GM23338 (cell line): Measurements from ENCODE around the gene CRYAA. TPM values are rescaled to one million over a fixed set of nuclear protein-coding genes. Genes with fewer than 3 reads are reported as not detected.
A peak's percentile ranks its signal among the peaks of the same experiment; 100 is the strongest.

Experiments
- ATAC-seq: fragments of 200-7000 bp; cut with Tn5 transposase; 3 replicates; pipeline ENCODE4 v1.9.1; 2020
- DNase-seq: peaks from one replicate; pipeline ENCODE4 v3.0.0-alpha.2; 2015; ENCODE audit warnings: low spot score
- H2AFZ ChIP-seq: fragments of 200-600 bp; sonication (generic); 2 replicates; pipeline ENCODE4 v1.8.0; 2016; ENCODE audit warnings: antibody characterized with exemption, mild to moderate bottlenecking, moderate library complexity
- H3F3A ChIP-seq: fragments of 200-600 bp; sonication (generic); replicated peaks from 2 replicates; pipeline ENCODE4 v1.8.0; 2017; ENCODE audit warnings: antibody characterized with exemption, mixed run types, low read depth
- H3K27ac ChIP-seq: fragments of 200-600 bp; sonication (generic); 2 replicates; pipeline ENCODE4 v1.6.1; 2016; ENCODE audit warnings: low read depth
- H3K27me3 ChIP-seq: fragments of 200-600 bp; sonication (generic); 2 replicates; pipeline ENCODE4 v1.8.0; 2016; ENCODE audit warnings: mild to moderate bottlenecking, mixed run types, moderate library complexity; ENCODE audit not compliant: insufficient read depth
- H3K36me3 ChIP-seq: fragments of 200-600 bp; sonication (generic); 2 replicates; pipeline ENCODE4 v1.8.0; 2016; ENCODE audit warnings: mild to moderate bottlenecking; ENCODE audit not compliant: insufficient read depth
- H3K4me1 ChIP-seq: fragments of 200-600 bp; sonication (generic); 2 replicates; pipeline ENCODE4 v1.8.0; 2016; ENCODE audit warnings: mild to moderate bottlenecking, moderate library complexity; ENCODE audit not compliant: insufficient read depth
- H3K4me2 ChIP-seq: fragments of 200-600 bp; sonication (generic); 2 replicates; pipeline ENCODE4 v1.7.1; 2017; ENCODE audit warnings: mixed run types
- H3K4me3 ChIP-seq: fragments of 200-600 bp; sonication (generic); 2 replicates; pipeline ENCODE4 v1.6.1; 2016; ENCODE audit warnings: mixed run types
- H3K79me2 ChIP-seq: fragments of 200-600 bp; sonication (generic); replicated peaks from 2 replicates; pipeline ENCODE4 v1.8.0; 2017; ENCODE audit warnings: mild to moderate bottlenecking; ENCODE audit not compliant: insufficient read depth
- H3K9me2 ChIP-seq: fragments of 200-600 bp; sonication (generic); 2 replicates; pipeline ENCODE4 v1.8.0; 2017; ENCODE audit not compliant: insufficient read depth
- H4K20me1 ChIP-seq: fragments of 200-600 bp; sonication (generic); replicated peaks from 2 replicates; pipeline ENCODE4 v1.8.0; 2017; ENCODE audit warnings: mild to moderate bottlenecking; ENCODE audit not compliant: insufficient read depth
- H3K27ac Mint-ChIP-seq: 2 replicates; pipeline ENCODE4 v1.8.0; 2020; ENCODE audit warnings: inconsistent platforms, mild to moderate bottlenecking, moderate library complexity, mixed read lengths
- H3K27me3 Mint-ChIP-seq: 3 replicates; pipeline ENCODE4 v1.8.0; 2022; ENCODE audit warnings: low read depth, mild to moderate bottlenecking, moderate library complexity, mixed read lengths, inconsistent platforms; ENCODE audit not compliant: insufficient read depth, poor library complexity
- H3K36me3 Mint-ChIP-seq: 3 replicates; pipeline ENCODE4 v1.8.0; 2021; ENCODE audit warnings: low read depth, mild to moderate bottlenecking, inconsistent platforms, moderate library complexity, mixed read lengths
- H3K4me1 Mint-ChIP-seq: 3 replicates; pipeline ENCODE4 v1.8.0; 2020; ENCODE audit warnings: mild to moderate bottlenecking, inconsistent platforms, mixed read lengths
- H3K4me3 Mint-ChIP-seq: 3 replicates; pipeline ENCODE4 v1.8.0; 2021; ENCODE audit warnings: moderate library complexity, mild to moderate bottlenecking, inconsistent platforms, mixed read lengths
- H3K9me3 Mint-ChIP-seq: 3 replicates; pipeline ENCODE4 v1.8.0; 2020; ENCODE audit warnings: moderate library complexity, mild to moderate bottlenecking, inconsistent platforms, mixed read lengths
- CREB1 ChIP-seq: fragments of 250-450 bp; sonication (Bioruptor Pico); IDR thresholded peaks from 2 replicates; pipeline ENCODE4 v1.5.0; 2020; ENCODE audit warnings: low read depth, mild to moderate bottlenecking, moderate library complexity
- EZH2 ChIP-seq: fragments of 200-600 bp; sonication (generic); IDR thresholded peaks from one replicate; pipeline ENCODE4 v1.8.0; 2017; ENCODE audit warnings: antibody characterized with exemption, mild to moderate bottlenecking, low read depth; ENCODE audit not compliant: unreplicated experiment
- NANOG ChIP-seq: IDR thresholded peaks from 2 replicates; pipeline ENCODE4 v1.6.1; 2016; ENCODE audit warnings: antibody characterized with exemption, borderline replicate concordance
- POLR2AphosphoS5 ChIP-seq: IDR thresholded peaks from 2 replicates; pipeline ENCODE4 v1.6.1; 2016; ENCODE audit warnings: antibody characterized with exemption, low read depth
- REST ChIP-seq: IDR thresholded peaks from one replicate; pipeline ENCODE4 v1.6.1; 2018; ENCODE audit warnings: antibody characterized with exemption; ENCODE audit not compliant: unreplicated experiment
- STAT1 ChIP-seq: IDR thresholded peaks from one replicate; pipeline ENCODE4 v1.6.1; 2016; ENCODE audit warnings: antibody characterized with exemption; ENCODE audit not compliant: unreplicated experiment
- ZNF331 ChIP-seq: fragments of 250-450 bp; sonication (Bioruptor Pico); IDR thresholded peaks from 2 replicates; pipeline ENCODE4 v1.5.0; 2020; ENCODE audit warnings: low read depth, mild to moderate bottlenecking, moderate library complexity
- ZNF462 ChIP-seq: fragments of 250-450 bp; sonication (Bioruptor Pico); IDR thresholded peaks from 2 replicates; pipeline ENCODE4 v1.5.0; 2020; ENCODE audit warnings: mild to moderate bottlenecking, moderate library complexity
- polyA plus RNA-seq: library from polyadenylated mRNA; unstranded; fragments of >200 nt; fragmentation: Nextera tagmentation; extraction: Ambion mirVana; gene quantifications from 2 replicates; pipeline ENCODE4 v1.2.1, GENCODE V29; 2016
- total RNA-seq: library from RNA; depleted of rRNA; stranded (reverse); fragments of >200 nt; shearing (Covaris generic); gene quantifications from 2 replicates; pipeline ENCODE4 v1.2.3, GENCODE V29; 2014
- TF ChIP-seq, protein P1 (sequence below), 2 experiments: fragments of 200-600 bp in 1 of 2; sonication (generic) in 1 of 2; conservative IDR thresholded peaks; 2 replicates each; pipeline versions ENCODE4 v1.5.1 to v1.6.1; 2016 to 2017; ENCODE audit warnings: antibody characterized with exemption in 2 of 2, low read depth in 2 of 2, mild to moderate bottlenecking in 2 of 2, moderate library complexity in 1 of 2

Gene CRYAA
- total and polyA plus RNA-seq, 2 experiments from 2014 or later = not detected

GRCh38 chr21:43211072-43211759, 42.4 kb downstream of the CRYAA start:
- Histone ChIP-seq H3F3A (no peaks in the 10 kb centered on the region), H3K4me2 (no peak overlapping the region), H3K4me1 (no peaks in the 10 kb centered on the region), H3K27me3 (no peaks in the 10 kb centered on the region), H3K36me3 (no peaks in the 10 kb centered on the region), H3K79me2 (no peaks in the 10 kb centered on the region), H3K9me2 (no peaks in the 10 kb centered on the region), H3K27ac (no peak overlapping the region), H3K4me3 (no peak overlapping the region), H4K20me1 (no peaks in the 10 kb centered on the region), H2AFZ (no peak overlapping the region)
- DNase-seq (peak; percentile 63), ATAC-seq (peak; percentile 93)
- Mint-ChIP-seq H3K36me3 (peaks cover 4% of the 10 kb centered on the region; the same call in 1 of the 3 replicates), H3K27me3 (no peaks in the 10 kb centered on the region), H3K4me3 (no peak overlapping the region), H3K9me3 (peaks cover 8% of the 10 kb centered on the region; the same call in 2 of the 3 replicates), H3K4me1 (peaks cover 7% of the 10 kb centered on the region), H3K27ac (no peak overlapping the region)
- TF ChIP-seq EZH2 = no peak
- TF ChIP-seq, protein P1, sequence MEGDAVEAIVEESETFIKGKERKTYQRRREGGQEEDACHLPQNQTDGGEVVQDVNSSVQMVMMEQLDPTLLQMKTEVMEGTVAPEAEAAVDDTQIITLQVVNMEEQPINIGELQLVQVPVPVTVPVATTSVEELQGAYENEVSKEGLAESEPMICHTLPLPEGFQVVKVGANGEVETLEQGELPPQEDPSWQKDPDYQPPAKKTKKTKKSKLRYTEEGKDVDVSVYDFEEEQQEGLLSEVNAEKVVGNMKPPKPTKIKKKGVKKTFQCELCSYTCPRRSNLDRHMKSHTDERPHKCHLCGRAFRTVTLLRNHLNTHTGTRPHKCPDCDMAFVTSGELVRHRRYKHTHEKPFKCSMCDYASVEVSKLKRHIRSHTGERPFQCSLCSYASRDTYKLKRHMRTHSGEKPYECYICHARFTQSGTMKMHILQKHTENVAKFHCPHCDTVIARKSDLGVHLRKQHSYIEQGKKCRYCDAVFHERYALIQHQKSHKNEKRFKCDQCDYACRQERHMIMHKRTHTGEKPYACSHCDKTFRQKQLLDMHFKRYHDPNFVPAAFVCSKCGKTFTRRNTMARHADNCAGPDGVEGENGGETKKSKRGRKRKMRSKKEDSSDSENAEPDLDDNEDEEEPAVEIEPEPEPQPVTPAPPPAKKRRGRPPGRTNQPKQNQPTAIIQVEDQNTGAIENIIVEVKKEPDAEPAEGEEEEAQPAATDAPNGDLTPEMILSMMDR (conservative IDR thresholded peaks at IDR 0.05; ENCODE audit: low read depth in 2 of 2) = peak; percentile 44 to 60

- Histone ChIP-seq H3K4me2 (no peak overlapping the region), H3K27ac (no peak overlapping the region), H3K79me2 (no peaks in the 10 kb centered on the region), H3K27me3 (no peaks in the 10 kb centered on the region), H2AFZ (no peak overlapping the region), H3K4me3 (no peak overlapping the region), H4K20me1 (no peaks in the 10 kb centered on the region), H3K9me2 (no peaks in the 10 kb centered on the region), H3K36me3 (no peaks in the 10 kb centered on the region), H3F3A (no peaks in the 10 kb centered on the region), H3K4me1 (no peaks in the 10 kb centered on the region)
- H3K27ac Mint-ChIP-seq = no peak overlapping the region
- peaks cover 8% of the 10 kb centered on the region; the same call in 2 of the 3 replicates for H3K9me3 Mint-ChIP-seq
- peaks cover 7% of the 10 kb centered on the region for H3K4me1 Mint-ChIP-seq
- no peak overlapping the region for H3K4me3 Mint-ChIP-seq
- peaks cover 4% of the 10 kb centered on the region; the same call in 1 of the 3 replicates for H3K36me3 Mint-ChIP-seq
- H3K27me3 Mint-ChIP-seq = no peaks in the 10 kb centered on the region
- DNase-seq = no peak
- ATAC-seq = no peak
- TF ChIP-seq NANOG (no peak), CREB1 (CRISPR knock-in tag) (no peak), REST (no peak), POLR2AphosphoS5 (no peak), STAT1 (no peak), ZNF462 (no peak), ZNF331 (CRISPR knock-in tag) (no peak)
Measured at GRCh38 chr21:43211760-43212115, 42.9 kb downstream of the CRYAA start.
